IMR-90 (cell line): ENCODE measurements around the gene SRGAP3. TPM values are rescaled to one million over a fixed set of nuclear protein-coding genes. Genes with fewer than 3 reads are reported as not detected.

Source experiments
- ATAC-seq: fragments of 200-7000 bp; cut with Tn5 transposase; 2 replicates; pipeline ENCODE4 v1.9.1; 2020; ENCODE audit warnings: low read depth, mild to moderate bottlenecking, moderate library complexity
- BruUV-seq: library from RNA; stranded (reverse); fragments of 400-500 nt; replicated peaks from 2 replicates; lab custom pipeline; 2021; lab: Mats Ljungman, UMichigan
- CTCF ChIA-PET: fragments of 300-600 bp; formaldehyde crosslinking; extraction: SDS; loops from one replicate; lab custom pipeline; 2021; ENCODE audit warnings: antibody characterized with exemption; lab: Yijun Ruan, JAX
- POLR2A ChIA-PET: fragments of 300-600 bp; sonication (Branson Sonifier 250); formaldehyde crosslinking; loops from one replicate; lab custom pipeline; 2022; ENCODE audit warnings: antibody characterized with exemption; ENCODE audit not compliant: unreplicated experiment; lab: Charles Lee
- DNase-seq: peaks from one replicate; pipeline ENCODE4 v3.0.0; 2013
- H2AFZ ChIP-seq: replicated peaks from 2 replicates; pipeline ENCODE3; 2013; ENCODE audit warnings: low read length, mild to moderate bottlenecking; ENCODE audit not compliant: poor library complexity
- H2AK5ac ChIP-seq: 2 replicates; pipeline ENCODE4 v1.6.1; 2013; ENCODE audit warnings: low read depth, low read length, inconsistent platforms
- H2AK9ac ChIP-seq: replicated peaks from 2 replicates; pipeline ENCODE3; 2013; ENCODE audit warnings: mild to moderate bottlenecking, low read depth, low read length, moderate library complexity; ENCODE audit not compliant: poor library complexity
- H2BK120ac ChIP-seq: 2 replicates; pipeline ENCODE4 v1.6.1; 2013; ENCODE audit warnings: low read depth, low read length, inconsistent platforms
- H2BK15ac ChIP-seq: 3 replicates; pipeline ENCODE4 v1.6.1; 2013; ENCODE audit warnings: low read depth, low read length, inconsistent platforms
- H2BK20ac ChIP-seq: 2 replicates; pipeline ENCODE4 v1.6.1; 2013; ENCODE audit warnings: low read depth, mild to moderate bottlenecking, inconsistent platforms, low read length, moderate library complexity
- H2BK5ac ChIP-seq: 2 replicates; pipeline ENCODE4 v1.6.1; 2013; ENCODE audit warnings: mild to moderate bottlenecking, low read depth, low read length, inconsistent platforms; ENCODE audit not compliant: poor library complexity, severe bottlenecking
- H3K14ac ChIP-seq: replicated peaks from 2 replicates; pipeline ENCODE4 v1.6.1; 2013; ENCODE audit warnings: low read depth, low read length, inconsistent platforms
- H3K18ac ChIP-seq: 2 replicates; pipeline ENCODE4 v1.6.1; 2013; ENCODE audit warnings: low read depth, low read length, control low read depth
- H3K23ac ChIP-seq: 2 replicates; pipeline ENCODE4 v1.6.1; 2013; ENCODE audit warnings: low read depth, low read length, inconsistent platforms
- H3K27ac ChIP-seq: 2 replicates; pipeline ENCODE4 v1.5.1; 2013; ENCODE audit warnings: mild to moderate bottlenecking, control low read depth, low read length; ENCODE audit not compliant: insufficient read depth
- H3K27me3 ChIP-seq: 2 replicates; pipeline ENCODE4 v1.6.1; 2013; ENCODE audit warnings: low read length; ENCODE audit not compliant: control insufficient read depth, insufficient read depth
- H3K36me3 ChIP-seq: 2 replicates; pipeline ENCODE4 v1.6.1; 2013; ENCODE audit warnings: low read length, mixed read lengths; ENCODE audit not compliant: control insufficient read depth, insufficient read depth
- H3K4ac ChIP-seq: 2 replicates; pipeline ENCODE4 v1.6.1; 2013; ENCODE audit warnings: low read depth, low read length, inconsistent platforms
- H3K4me1 ChIP-seq: 2 replicates; pipeline ENCODE4 v1.6.1; 2013; ENCODE audit warnings: low read length, mixed read lengths; ENCODE audit not compliant: control insufficient read depth, insufficient read depth
- H3K4me2 ChIP-seq: 2 replicates; pipeline ENCODE4 v1.6.1; 2013; ENCODE audit warnings: low read depth, mild to moderate bottlenecking, control low read depth, low read length, moderate library complexity
- H3K4me3 ChIP-seq: 2 replicates; pipeline ENCODE4 v1.5.1; 2013; ENCODE audit warnings: low read depth, mild to moderate bottlenecking, control low read depth, low read length, moderate library complexity; ENCODE audit not compliant: insufficient read depth
- H3K56ac ChIP-seq: 2 replicates; pipeline ENCODE4 v1.6.1; 2013; ENCODE audit warnings: low read length, inconsistent platforms; ENCODE audit not compliant: insufficient read depth; ENCODE audit errors: extremely low read depth
- H3K79me1 ChIP-seq, 2 experiments: 2 replicates each; pipeline ENCODE4 v1.6.1; 2013; ENCODE audit warnings: low read length in 2 of 2, inconsistent platforms in 1 of 2, low read depth in 1 of 2
- H3K9ac ChIP-seq: 2 replicates; pipeline ENCODE4 v1.6.1; 2013; ENCODE audit warnings: low read depth, low read length, control low read depth
- H3K9me1 ChIP-seq: 2 replicates; pipeline ENCODE4 v1.6.1; 2013; ENCODE audit warnings: low read length, inconsistent platforms; ENCODE audit not compliant: insufficient read depth
- H3K9me3 ChIP-seq: 2 replicates; pipeline ENCODE4 v1.6.1; 2013; ENCODE audit warnings: low read length; ENCODE audit not compliant: control insufficient read depth, insufficient read depth
- H4K20me1 ChIP-seq: 2 replicates; pipeline ENCODE4 v1.6.1; 2013; ENCODE audit warnings: low read length, inconsistent platforms; ENCODE audit not compliant: insufficient read depth
- H4K5ac ChIP-seq: 2 replicates; pipeline ENCODE4 v1.6.1; 2013; ENCODE audit warnings: mild to moderate bottlenecking, low read depth, low read length, control low read depth
- H4K8ac ChIP-seq, 2 experiments: 2 replicates each; pipeline ENCODE4 v1.6.1; 2013; ENCODE audit warnings: low read depth in 2 of 2, low read length in 2 of 2, control low read depth in 1 of 2, inconsistent platforms in 1 of 2
- H4K91ac ChIP-seq: 2 replicates; pipeline ENCODE4 v1.6.1; 2013; ENCODE audit warnings: low read depth, low read length, inconsistent platforms; ENCODE audit not compliant: insufficient read depth
- BHLHE40 ChIP-seq: fragments of 150-350 bp; IDR thresholded peaks from 2 replicates; pipeline ENCODE4 v1.6.1; 2016; ENCODE audit warnings: mild to moderate bottlenecking, low read depth, low read length
- CEBPB ChIP-seq: IDR thresholded peaks from 2 replicates; pipeline ENCODE4 v1.6.1; 2012; ENCODE audit warnings: low read depth, low read length, improper control_type of control experiment
- CHD1 ChIP-seq: IDR thresholded peaks from 2 replicates; pipeline ENCODE4 v1.6.1; 2012; ENCODE audit warnings: low read depth, low read length, improper control_type of control experiment
- ELK1 ChIP-seq: fragments of 150-350 bp; IDR thresholded peaks from 2 replicates; pipeline ENCODE4 v1.6.1; 2016; ENCODE audit warnings: low read depth, mild to moderate bottlenecking, low read length, moderate library complexity, borderline replicate concordance
- FOS ChIP-seq: fragments of 150-350 bp; IDR thresholded peaks from 2 replicates; pipeline ENCODE4 v1.6.1; 2016; ENCODE audit warnings: low read depth, low read length
- MAFK ChIP-seq: IDR thresholded peaks from 2 replicates; pipeline ENCODE4 v1.6.1; 2012; ENCODE audit warnings: low read depth, low read length, improper control_type of control experiment
- MAZ ChIP-seq: IDR thresholded peaks from 2 replicates; pipeline ENCODE4 v1.6.1; 2012; ENCODE audit warnings: low read depth, mild to moderate bottlenecking, low read length, improper control_type of control experiment, moderate library complexity, borderline replicate concordance
- MXI1 ChIP-seq: IDR thresholded peaks from 2 replicates; pipeline ENCODE4 v1.6.1; 2012; ENCODE audit warnings: low read depth, mild to moderate bottlenecking, low read length, moderate library complexity, borderline replicate concordance
- NFE2L2 ChIP-seq: fragments of 150-350 bp; IDR thresholded peaks from 2 replicates; pipeline ENCODE4 v1.6.1; 2016; ENCODE audit warnings: low read depth, mild to moderate bottlenecking, low read length
- POLR2A ChIP-seq: IDR thresholded peaks from 2 replicates; pipeline ENCODE4 v1.6.1; 2012; ENCODE audit warnings: mild to moderate bottlenecking, low read depth, low read length
- RAD21 ChIP-seq: IDR thresholded peaks from 2 replicates; pipeline ENCODE4 v1.6.1; 2012; ENCODE audit warnings: low read length, improper control_type of control experiment
- RCOR1 ChIP-seq: IDR thresholded peaks from 2 replicates; pipeline ENCODE4 v1.6.1; 2012; ENCODE audit warnings: mild to moderate bottlenecking, low read length, improper control_type of control experiment; ENCODE audit not compliant: insufficient replicate concordance
- RFX5 ChIP-seq: IDR thresholded peaks from 2 replicates; pipeline ENCODE4 v1.8.0; 2012; ENCODE audit warnings: low read depth, mild to moderate bottlenecking, low read length, moderate library complexity
- SMC3 ChIP-seq: fragments of 150-350 bp; IDR thresholded peaks from 2 replicates; pipeline ENCODE4 v1.6.1; 2016; ENCODE audit warnings: low read depth, mild to moderate bottlenecking, antibody characterized with exemption, low read length, moderate library complexity
- USF2 ChIP-seq: fragments of 150-350 bp; IDR thresholded peaks from 2 replicates; pipeline ENCODE4 v1.6.1; 2017; ENCODE audit warnings: mild to moderate bottlenecking, antibody characterized with exemption, low read length, low read depth
- whole genome bisulfite sequencing, 2 experiments: methylation state at CpG; one replicate each; pipeline versions ENCODE4 v1.1.5 to v1.1.7; 2013; ENCODE audit warnings: missing lambda C conversion rate in 2 of 2; ENCODE audit not compliant: insufficient read length in 1 of 2; ENCODE audit errors: extremely low coverage in 2 of 2; 5-methylcytosine and 5-hydroxymethylcytosine counted together
- dilution Hi-C: fragments of 300-500 bp; cut with HindIII; formaldehyde crosslinking; loops from one replicate; pipeline ENCODE4 v1.14.3; 2018; ENCODE audit warnings: low sequenced_read_pairs; ENCODE audit not compliant: unreplicated experiment
- in situ Hi-C: fragments of 300-500 bp; cut with MboI; formaldehyde crosslinking; loops from 3 replicates; pipeline ENCODE4 v1.14.3; 2019; ENCODE audit warnings: low sequenced_read_pairs, inconsistent platforms, mixed read lengths
- intact Hi-C: fragments of 100-400 bp; cut with micrococcal nuclease; formaldehyde crosslinking; loops from 2 replicates; pipeline ENCODE4 v1.10.0; 2022
- polyA plus RNA-seq, 3 experiments: library from polyadenylated mRNA; depleted of rRNA; stranded (reverse); fragments of >200 nt; gene quantifications; 2 replicates each; pipeline ENCODE4 v1.2.3, GENCODE V29; 2012; ENCODE audit warnings: low replicate concordance in 1 of 3
- total RNA-seq: library from RNA; depleted of rRNA; stranded (reverse); fragments of >200 nt; gene quantifications from 2 replicates; pipeline ENCODE4 v1.2.3, GENCODE V29; 2012
- TF ChIP-seq, protein P1 (sequence below): conservative IDR thresholded peaks from 2 replicates; pipeline ENCODE4 v1.5.1; 2012; ENCODE audit warnings: mild to moderate bottlenecking, low read depth, low read length, improper control_type of control experiment

Gene SRGAP3
- total and polyA plus RNA-seq, 2 of the 4 experiments (the other 2 are of a cell fraction) = 0.68 to 1.4 TPM

DNA sequence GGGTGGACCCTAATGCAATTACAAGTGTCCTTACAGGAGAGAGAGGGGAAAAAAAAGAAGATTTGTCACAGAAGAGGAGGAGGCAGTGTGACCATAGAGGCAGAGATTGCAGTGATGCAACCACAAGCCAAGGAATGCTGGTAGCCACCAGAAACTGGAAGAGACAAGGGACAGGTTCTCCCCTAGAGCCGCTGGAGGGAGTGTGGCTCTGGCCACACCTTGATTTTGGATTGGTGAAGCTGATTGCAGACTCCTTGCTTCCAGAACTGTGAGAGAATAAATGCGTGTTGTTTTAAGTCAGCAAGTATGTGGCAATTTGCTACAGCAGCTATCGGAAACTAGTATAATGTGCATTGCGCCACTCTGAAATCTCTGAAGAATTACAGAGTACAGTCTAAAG lies 110.1 kb downstream of the SRGAP3 start:
- Histone ChIP-seq H3K4me3 (no peak overlapping the region), H2BK120ac (no peak overlapping the region), H3K27ac (no peak overlapping the region), H2BK20ac (no peak overlapping the region), H4K8ac (no peak overlapping the region), H2BK15ac (no peak overlapping the region), H3K4me2 (no peak overlapping the region), H3K4ac (no peak overlapping the region), H4K5ac (no peak overlapping the region), H2AFZ (no peak overlapping the region), H3K23ac (no peak overlapping the region), H2AK9ac (no peak overlapping the region), H2BK5ac (no peak overlapping the region), H3K18ac (no peak overlapping the region), H4K20me1 (no peaks in the 10 kb centered on the region), H3K56ac (no peak overlapping the region), H3K36me3 (no peaks in the 10 kb centered on the region), H3K4me1 (no peaks in the 10 kb centered on the region), H2AK5ac (no peak overlapping the region), H4K91ac (no peak overlapping the region), H3K9ac (no peak overlapping the region), H3K79me1 (no peaks in the 10 kb centered on the region), H3K9me1 (no peaks in the 10 kb centered on the region), H3K14ac (no peak overlapping the region), H3K27me3 (peaks cover 18% of the 10 kb centered on the region), H3K9me3 (peaks cover 2% of the 10 kb centered on the region; the same call in 1 of the 2 replicates)
- DNase-seq (no peak), ATAC-seq (no peak)
- intact Hi-C loops = no loop called here
- POLR2A ChIA-PET = no interaction called here
- 86% methylated on average over 2 of the region's 4 CpGs; no CpG with 5 or more reads in 1 of the 2 experiments for WGBS, 2 experiments
- in situ Hi-C loops = no loop called here
- no peak for TF ChIP-seq NFE2L2
- TF ChIP-seq USF2 = no peak
- no peak for TF ChIP-seq POLR2A
- TF ChIP-seq MAFK = no peak
- TF ChIP-seq FOS = no peak
- TF ChIP-seq RFX5 = no peak
- TF ChIP-seq MAZ = no peak
- TF ChIP-seq ELK1 = no peak
- TF ChIP-seq RAD21 = no peak
- no peak for TF ChIP-seq SMC3
- TF ChIP-seq MXI1 = no peak
- no peak for TF ChIP-seq RCOR1
- TF ChIP-seq BHLHE40 = no peak
- TF ChIP-seq CHD1 = no peak
- no peak for TF ChIP-seq CEBPB
- TF ChIP-seq, protein P1, sequence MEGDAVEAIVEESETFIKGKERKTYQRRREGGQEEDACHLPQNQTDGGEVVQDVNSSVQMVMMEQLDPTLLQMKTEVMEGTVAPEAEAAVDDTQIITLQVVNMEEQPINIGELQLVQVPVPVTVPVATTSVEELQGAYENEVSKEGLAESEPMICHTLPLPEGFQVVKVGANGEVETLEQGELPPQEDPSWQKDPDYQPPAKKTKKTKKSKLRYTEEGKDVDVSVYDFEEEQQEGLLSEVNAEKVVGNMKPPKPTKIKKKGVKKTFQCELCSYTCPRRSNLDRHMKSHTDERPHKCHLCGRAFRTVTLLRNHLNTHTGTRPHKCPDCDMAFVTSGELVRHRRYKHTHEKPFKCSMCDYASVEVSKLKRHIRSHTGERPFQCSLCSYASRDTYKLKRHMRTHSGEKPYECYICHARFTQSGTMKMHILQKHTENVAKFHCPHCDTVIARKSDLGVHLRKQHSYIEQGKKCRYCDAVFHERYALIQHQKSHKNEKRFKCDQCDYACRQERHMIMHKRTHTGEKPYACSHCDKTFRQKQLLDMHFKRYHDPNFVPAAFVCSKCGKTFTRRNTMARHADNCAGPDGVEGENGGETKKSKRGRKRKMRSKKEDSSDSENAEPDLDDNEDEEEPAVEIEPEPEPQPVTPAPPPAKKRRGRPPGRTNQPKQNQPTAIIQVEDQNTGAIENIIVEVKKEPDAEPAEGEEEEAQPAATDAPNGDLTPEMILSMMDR = no peak
- dilution Hi-C loops = no loop called here
- no TSS peak for BruUV-seq
- CTCF ChIA-PET = no interaction called here
